Neural progenitor cell (in vitro differentiated cells): ENCODE measurements around the gene UVSSA. TPM values are rescaled to one million over a fixed set of nuclear protein-coding genes. Genes with fewer than 3 reads are reported as not detected.
A peak's percentile ranks its signal among the peaks of the same experiment; 100 is the strongest.

ENCODE experiments used
- DNase-seq: peaks from one replicate; pipeline ENCODE4 v3.0.0-alpha.2; 2016; ENCODE audit warnings: low spot score
- H2AFZ ChIP-seq: fragments of 200-600 bp; sonication (generic); replicated peaks from 2 replicates; pipeline ENCODE4 v1.6.1; 2016; ENCODE audit warnings: antibody characterized with exemption
- H3F3A ChIP-seq: fragments of 200-600 bp; sonication (generic); 2 replicates; pipeline ENCODE4 v1.6.1; 2016; ENCODE audit warnings: antibody characterized with exemption, low read depth
- H3K27ac ChIP-seq: fragments of 200-600 bp; sonication (generic); 2 replicates; pipeline ENCODE4 v1.5.1; 2016; ENCODE audit warnings: mild to moderate bottlenecking
- H3K27me3 ChIP-seq: fragments of 200-600 bp; sonication (generic); 2 replicates; pipeline ENCODE4 v1.6.1; 2016; ENCODE audit warnings: mild to moderate bottlenecking, moderate library complexity
- H3K36me3 ChIP-seq: fragments of 200-600 bp; sonication (generic); 2 replicates; pipeline ENCODE4 v1.5.1; 2016
- H3K4me1 ChIP-seq: fragments of 200-600 bp; sonication (generic); 2 replicates; pipeline ENCODE4 v1.6.1; 2016; ENCODE audit warnings: mixed run types
- H3K4me2 ChIP-seq: fragments of 200-600 bp; sonication (generic); 2 replicates; pipeline ENCODE4 v1.6.1; 2016
- H3K4me3 ChIP-seq: fragments of 200-600 bp; sonication (generic); 2 replicates; pipeline ENCODE4 v1.5.1; 2016
- H3K79me2 ChIP-seq: fragments of 200-600 bp; sonication (generic); 2 replicates; pipeline ENCODE4 v1.6.1; 2016; ENCODE audit warnings: low read depth
- H3K9ac ChIP-seq: fragments of 200-600 bp; sonication (generic); 2 replicates; pipeline ENCODE4 v1.6.1; 2016
- H3K9me3 ChIP-seq: fragments of 200-600 bp; sonication (generic); 2 replicates; pipeline ENCODE4 v1.5.1; 2016; ENCODE audit warnings: low read depth
- H4K20me1 ChIP-seq: fragments of 200-600 bp; sonication (generic); 2 replicates; pipeline ENCODE4 v1.6.1; 2016; ENCODE audit warnings: low read depth
- H3K27ac Mint-ChIP-seq: 3 replicates; pipeline ENCODE4 v1.8.0; 2021; ENCODE audit warnings: mixed read lengths
- H3K27me3 Mint-ChIP-seq: 2 replicates; pipeline ENCODE4 v1.8.0; 2022; ENCODE audit warnings: low read depth, mild to moderate bottlenecking, inconsistent platforms, moderate library complexity, mixed read lengths; ENCODE audit not compliant: insufficient read depth
- H3K36me3 Mint-ChIP-seq: 3 replicates; pipeline ENCODE4 v1.8.0; 2021; ENCODE audit warnings: mixed read lengths
- H3K4me1 Mint-ChIP-seq: 3 replicates; pipeline ENCODE4 v1.8.0; 2021; ENCODE audit warnings: mixed read lengths
- H3K4me3 Mint-ChIP-seq: 3 replicates; pipeline ENCODE4 v1.8.0; 2021; ENCODE audit warnings: mild to moderate bottlenecking, moderate library complexity, mixed read lengths
- H3K9me3 Mint-ChIP-seq: 3 replicates; pipeline ENCODE4 v1.8.0; 2020; ENCODE audit warnings: mixed read lengths
- CTCF ChIP-seq: fragments of 200-600 bp; sonication (generic); IDR thresholded peaks from 2 replicates; pipeline ENCODE4 v1.5.1; 2017; ENCODE audit warnings: antibody characterized with exemption, mild to moderate bottlenecking
- EZH2 ChIP-seq: fragments of 200-600 bp; sonication (generic); IDR thresholded peaks from 2 replicates; pipeline ENCODE4 v1.6.1; 2017; ENCODE audit warnings: antibody characterized with exemption, mild to moderate bottlenecking, moderate library complexity
- EZH2phosphoT487 ChIP-seq: fragments of 200-600 bp; sonication (generic); IDR thresholded peaks from 2 replicates; pipeline ENCODE4 v1.6.1; 2017; ENCODE audit warnings: antibody characterized with exemption
- total RNA-seq: library from RNA; depleted of rRNA; stranded (reverse); fragments of >200 nt; gene quantifications from 2 replicates; pipeline ENCODE4 v1.2.3, GENCODE V29; 2015; ENCODE audit warnings: low replicate concordance

UVSSA gene
- total RNA-seq, 1 donor from 2014 or later = 10.9 TPM

DNA sequence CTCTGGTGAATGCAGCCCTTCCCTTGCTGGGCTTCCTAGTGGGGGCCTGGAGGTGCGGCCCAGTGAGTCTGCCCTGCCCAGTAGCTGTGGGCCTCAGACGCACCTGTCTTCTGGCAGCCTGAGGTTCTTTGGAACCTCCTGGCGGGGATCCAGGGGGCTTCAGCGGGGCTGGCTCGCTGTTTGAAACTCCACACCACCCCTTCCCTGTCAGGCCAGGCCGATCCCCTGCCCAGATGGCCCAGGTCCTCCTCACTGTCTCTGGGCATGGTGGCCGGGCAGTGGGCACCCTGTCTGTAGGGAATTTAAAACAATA is 69.9 kb downstream of the UVSSA start:
- peaks cover 2% of the 10 kb centered on the region for H3K36me3 Mint-ChIP-seq
- peaks cover 67% of the 10 kb centered on the region for H3K27me3 ChIP-seq

DNA sequence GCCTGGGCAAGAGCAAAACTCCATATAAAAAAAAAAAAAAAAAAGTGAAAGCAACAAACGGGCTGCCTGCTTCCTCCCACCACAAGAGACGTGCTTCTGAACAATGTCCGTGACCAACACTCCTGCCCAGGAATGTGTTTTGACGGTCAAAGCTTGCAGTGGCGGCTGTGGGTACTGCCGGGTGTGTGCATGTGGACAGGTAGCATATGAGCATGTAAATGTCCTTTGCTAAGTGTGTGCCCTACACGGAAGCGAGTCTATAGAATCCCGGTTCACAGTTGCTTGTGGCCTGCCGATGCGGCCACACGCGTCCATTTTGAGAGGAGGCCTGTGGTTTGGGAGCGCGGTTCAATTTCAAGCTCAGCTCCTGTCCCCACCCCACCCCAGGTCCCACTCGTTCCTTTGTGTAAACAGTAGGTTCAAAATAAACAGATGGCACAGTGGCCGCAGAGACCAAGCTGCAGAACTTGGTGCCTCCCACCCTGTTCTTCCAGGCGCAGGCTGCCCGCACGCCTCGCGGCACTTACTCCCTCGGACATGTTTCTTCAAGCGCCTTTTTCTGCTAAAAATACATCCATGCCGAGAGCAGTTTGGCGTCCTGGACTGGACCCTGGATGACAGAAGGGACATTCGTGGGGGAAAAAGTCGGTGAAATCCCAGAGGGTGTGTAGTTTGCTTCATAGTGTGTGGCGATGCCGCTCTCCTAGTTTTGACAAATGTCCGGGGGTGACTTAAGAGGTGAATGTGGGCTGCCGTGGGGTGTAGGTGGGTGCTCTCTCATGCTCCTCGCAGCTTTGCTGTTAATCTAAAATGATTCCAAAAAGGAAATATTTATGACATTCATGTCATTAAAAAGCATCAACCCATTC is 70.7 kb downstream of the UVSSA start:
- H3K4me1 ChIP-seq = peaks cover 7% of the 10 kb centered on the region
- H3K27ac Mint-ChIP-seq = no peak overlapping the region
- no peaks in the 10 kb centered on the region for H3K9me3 ChIP-seq
- TF ChIP-seq CTCF = no peak
- TF ChIP-seq EZH2phosphoT487 = no peak
- TF ChIP-seq EZH2 = no peak
- no peak overlapping the region for H3K9ac ChIP-seq
- no peak overlapping the region for H3K27ac ChIP-seq
- no peak overlapping the region for H2AFZ ChIP-seq
- no peak overlapping the region for H3K4me2 ChIP-seq
- H3K27me3 ChIP-seq = peaks cover 67% of the 10 kb centered on the region
- H3F3A ChIP-seq = no peaks in the 10 kb centered on the region
- peaks cover 34% of the 10 kb centered on the region for H3K27me3 Mint-ChIP-seq
- H3K9me3 Mint-ChIP-seq = peaks cover 9% of the 10 kb centered on the region
- H3K4me3 ChIP-seq = no peak overlapping the region
- H3K79me2 ChIP-seq = no peaks in the 10 kb centered on the region
- peaks cover 3% of the 10 kb centered on the region for H3K4me1 Mint-ChIP-seq
- H3K4me3 Mint-ChIP-seq = no peak overlapping the region
- H3K36me3 ChIP-seq = no peaks in the 10 kb centered on the region
- H3K36me3 Mint-ChIP-seq = peaks cover 2% of the 10 kb centered on the region
- no peak for DNase-seq
- peaks cover 5% of the 10 kb centered on the region for H4K20me1 ChIP-seq

More for the DNA sequence above, 69.9 kb downstream of the UVSSA start:
- TF ChIP-seq CTCF = no peak
- Histone ChIP-seq H3K9me3 (no peaks in the 10 kb centered on the region), H3K27ac (no peak overlapping the region), H3K36me3 (no peaks in the 10 kb centered on the region), H4K20me1 (peaks cover 8% of the 10 kb centered on the region), H3F3A (no peaks in the 10 kb centered on the region), H3K4me3 (no peak overlapping the region), H3K4me2 (no peak overlapping the region), H2AFZ (no peak overlapping the region), H3K79me2 (no peaks in the 10 kb centered on the region), H3K4me1 (peaks cover 4% of the 10 kb centered on the region), H3K9ac (no peak overlapping the region)
- Mint-ChIP-seq H3K4me1 (peaks cover 3% of the 10 kb centered on the region), H3K27me3 (peaks cover 39% of the 10 kb centered on the region), H3K4me3 (no peak overlapping the region), H3K27ac (no peak overlapping the region), H3K9me3 (peaks cover 9% of the 10 kb centered on the region)
- no peak for DNase-seq

DNA sequence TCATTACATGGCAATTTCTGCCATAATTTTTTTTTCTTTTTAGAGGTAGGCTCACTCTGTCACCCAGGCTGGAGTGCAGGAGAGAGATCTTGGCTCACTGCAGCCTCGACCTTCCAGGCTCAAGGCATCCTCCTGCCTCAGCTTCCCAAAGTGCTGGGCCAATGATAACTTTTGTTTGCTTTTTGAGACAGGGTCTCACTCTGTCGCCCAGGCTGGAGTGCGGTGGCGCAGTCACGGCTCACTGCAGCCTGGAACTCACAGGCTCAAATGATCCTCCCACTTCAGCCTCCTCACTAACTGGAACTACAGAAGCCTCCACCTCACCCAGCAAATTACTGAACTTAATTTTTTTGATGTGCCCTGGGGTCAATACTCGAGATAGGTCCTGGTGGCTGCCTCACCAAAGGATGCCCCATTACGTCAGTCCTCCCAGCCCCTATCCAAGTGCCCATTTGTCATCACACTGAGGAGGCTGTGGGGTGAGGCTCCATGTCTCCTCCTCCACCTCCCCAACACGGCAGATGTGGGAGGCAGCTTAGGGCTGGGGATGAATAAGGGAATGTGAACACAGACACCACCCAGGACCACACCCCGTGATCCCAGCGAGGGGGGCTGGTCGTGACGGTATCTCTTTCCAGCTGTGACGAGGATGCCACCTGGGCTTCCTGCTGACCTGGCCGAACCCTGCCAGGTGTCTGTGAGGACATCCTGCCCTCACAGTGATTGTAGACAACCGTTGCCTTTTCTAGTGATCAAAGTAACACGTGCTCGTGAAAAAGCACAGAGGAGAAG is 71.7 kb downstream of the UVSSA start:
- Histone ChIP-seq H3K36me3 (no peaks in the 10 kb centered on the region), H3K27ac (no peak overlapping the region), H3K9ac (no peak overlapping the region), H4K20me1 (peaks cover 2% of the 10 kb centered on the region), H3K4me1 (peaks cover 7% of the 10 kb centered on the region), H3K9me3 (no peaks in the 10 kb centered on the region), H2AFZ (no peak overlapping the region), H3K79me2 (no peaks in the 10 kb centered on the region), H3K4me2 (no peak overlapping the region), H3K4me3 (no peak overlapping the region), H3K27me3 (peaks cover 60% of the 10 kb centered on the region), H3F3A (no peaks in the 10 kb centered on the region)
- no peak for DNase-seq
- H3K4me1 Mint-ChIP-seq = peaks cover 3% of the 10 kb centered on the region
- H3K27ac Mint-ChIP-seq = no peak overlapping the region
- peaks cover 2% of the 10 kb centered on the region for H3K36me3 Mint-ChIP-seq
- peaks cover 26% of the 10 kb centered on the region for H3K27me3 Mint-ChIP-seq
- peaks cover 7% of the 10 kb centered on the region for H3K9me3 Mint-ChIP-seq
- H3K4me3 Mint-ChIP-seq = peak overlapping the region; percentile 57
- TF ChIP-seq EZH2 = no peak
- no peak for TF ChIP-seq CTCF
- TF ChIP-seq EZH2phosphoT487 = no peak
